K562 treated with DMSO at 1 percent for 24 hours (cell line): ENCODE measurements around the gene HHIPL2. TPM values are rescaled to one million over a fixed set of nuclear protein-coding genes. Genes with fewer than 3 reads are reported as not detected.

Source experiments
- total RNA-seq: library from RNA; unstranded; fragments of 300-600 nt; gene quantifications from 2 replicates; pipeline ENCODE4 v1.2.3, GENCODE V29; 2022; ENCODE audit warnings: low read depth; ENCODE audit not compliant: insufficient read depth

The HHIPL2 gene
- total RNA-seq, result 0.38 TPM in 1 of 2 replicates, not detected in the other

DNA sequence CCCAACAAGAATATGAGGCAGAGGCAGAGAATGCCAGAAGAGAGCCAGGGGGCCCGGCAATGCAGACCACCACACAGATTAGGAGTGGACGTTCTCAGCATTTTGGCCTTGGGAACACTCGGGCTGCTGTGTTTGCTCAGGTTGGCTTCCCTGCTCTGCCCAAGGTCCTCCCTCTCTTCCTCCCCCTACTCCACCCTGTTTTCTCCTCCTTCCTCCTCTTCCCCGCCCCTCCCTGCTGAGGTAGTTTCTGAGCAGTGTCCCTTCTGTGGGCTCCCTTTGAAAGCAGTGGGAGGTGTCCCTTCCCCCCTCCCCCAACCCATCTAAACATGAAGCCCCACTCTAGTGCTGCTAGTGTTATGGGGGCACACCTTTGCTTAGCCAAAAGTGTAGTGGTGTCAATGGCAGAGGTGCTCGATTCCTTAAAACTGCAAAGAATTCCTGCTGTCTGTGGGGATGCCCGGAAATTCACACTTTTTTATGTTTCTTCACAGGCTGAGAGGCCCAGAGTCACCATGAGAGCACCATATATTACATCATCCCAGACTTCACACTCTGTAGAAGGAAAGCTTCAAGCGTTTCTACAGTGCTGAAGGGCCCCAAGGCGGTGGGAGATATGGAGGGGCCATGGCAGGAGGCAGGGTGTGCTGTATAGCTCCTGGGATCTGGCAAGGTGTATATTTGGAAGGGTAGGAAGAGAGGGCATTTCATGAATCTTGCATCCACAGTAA, at the start of gene HHIPL2:
HHIPL2 (minus strand) TSS at position 161 of the 728 bp plus-strand sequence; CDS start at position 101, 60 bp downstream.

DNA sequence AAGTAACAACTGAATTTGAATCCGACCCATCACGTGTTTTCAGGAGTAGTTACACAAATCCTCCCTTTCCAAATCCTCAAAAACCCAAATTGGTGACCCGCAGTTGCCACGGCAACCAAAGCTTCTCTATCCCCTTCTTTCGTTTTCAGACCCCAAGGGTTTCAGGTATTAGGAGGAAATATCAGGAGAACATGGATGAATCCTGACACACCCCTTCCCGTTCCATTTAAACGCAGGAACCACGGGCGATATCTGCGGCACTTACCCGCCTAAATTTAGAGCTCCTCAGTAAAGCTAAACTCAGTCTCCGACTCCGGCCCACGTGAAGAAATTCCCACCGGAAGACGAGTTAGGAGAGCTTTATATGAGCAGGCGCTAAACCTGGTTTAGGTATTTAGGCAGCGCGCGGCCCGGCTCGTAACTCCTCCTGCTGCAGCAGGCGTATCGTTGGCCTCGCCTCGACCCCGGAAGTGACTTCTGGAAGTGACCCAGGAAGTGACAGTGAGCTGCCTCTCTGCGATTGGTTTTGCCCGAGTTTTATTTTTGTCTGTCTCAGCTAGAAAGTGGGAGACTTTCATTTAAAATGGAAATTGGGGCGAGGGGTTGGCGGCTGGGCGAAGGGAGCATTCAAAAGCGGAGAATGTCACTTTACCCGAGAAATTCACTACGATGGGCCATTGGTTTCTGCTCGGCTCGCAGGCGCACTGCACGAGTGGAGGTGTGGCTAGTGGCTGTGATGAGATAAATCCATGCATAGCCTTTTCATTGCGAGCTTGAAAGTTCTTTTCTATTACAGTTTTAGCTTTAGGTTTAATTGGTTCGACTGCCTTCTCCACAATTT, 41.8 kb upstream of the HHIPL2 start, which contains the start of gene TAF1A:
TAF1A (minus strand) TSS at position 472 of the 841 bp plus-strand sequence.

Other genes starting within 250 kb of the HHIPL2 start
- 3.7 and 4.1 TPM in 2 replicates for gene TAF1A, start 41.8 kb upstream of the HHIPL2 start, total RNA-seq
- gene MIA3, start 70.0 kb upstream of the HHIPL2 start, total RNA-seq, result 35.0 and 48.2 TPM in 2 replicates
- 30.9 and 36.5 TPM in 2 replicates for gene AIDA, start 164.4 kb upstream of the HHIPL2 start, total RNA-seq
- gene BROX, start 164.5 kb upstream of the HHIPL2 start, total RNA-seq, result 22.2 and 23.9 TPM in 2 replicates
- gene FAM177B, start 189.1 kb upstream of the HHIPL2 start, total RNA-seq, result not detected in 2 replicates